HG03442 (cell line): ENCODE data around the gene GOLGB1.
"Not testable (repeated sequence)": the region's sequence is repeated elsewhere in the genome, so short reads cannot be mapped to it uniquely, and the experiment has no call there.

Experiments
- ATAC-seq: cut with Tn5 transposase; IDR thresholded peaks from one replicate; pipeline ENCODE4 v1.9.1; 2021; ENCODE audit warnings: mild to moderate bottlenecking, moderate library complexity; ENCODE audit not compliant: unreplicated experiment

Gene GOLGB1

DNA sequence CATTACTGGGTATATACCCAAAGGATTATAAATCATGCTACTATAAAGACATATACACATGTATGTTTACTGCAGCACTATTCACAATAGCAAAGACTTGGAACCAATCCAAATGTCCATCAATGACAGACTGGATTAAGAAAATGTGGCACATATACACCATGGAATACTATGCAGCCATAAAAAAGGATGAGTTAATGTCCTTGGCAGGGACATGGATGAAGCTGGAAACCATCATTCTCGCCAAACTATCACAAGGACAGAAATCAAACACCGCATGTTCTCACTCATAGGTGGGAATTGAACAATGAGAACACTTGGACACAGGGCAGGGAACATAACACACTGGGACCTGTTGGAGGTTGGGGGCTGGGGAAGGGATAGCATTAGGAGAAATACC lies 6.4 kb downstream of the GOLGB1 start:
- not testable (repeated sequence) for ATAC-seq

DNA sequence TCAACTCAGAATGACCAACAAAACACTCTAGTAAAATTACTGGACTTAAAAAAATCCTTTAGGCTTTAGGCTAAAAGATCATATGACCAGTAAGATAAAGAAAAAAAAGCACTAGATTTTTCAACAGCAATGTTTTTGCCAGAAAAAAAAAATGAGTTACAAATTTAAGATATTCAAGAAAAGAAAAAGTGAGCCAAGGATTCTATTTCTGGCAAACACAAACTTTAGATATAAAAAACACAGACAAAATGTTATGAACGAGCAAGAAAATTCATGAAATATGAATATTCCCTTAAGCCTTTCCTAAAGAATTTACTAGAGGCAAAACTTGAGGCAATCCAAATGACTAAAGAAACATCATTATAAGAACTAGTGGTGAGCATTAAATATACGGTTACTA lies 8.6 kb downstream of the GOLGB1 start:
- no peak for ATAC-seq

DNA sequence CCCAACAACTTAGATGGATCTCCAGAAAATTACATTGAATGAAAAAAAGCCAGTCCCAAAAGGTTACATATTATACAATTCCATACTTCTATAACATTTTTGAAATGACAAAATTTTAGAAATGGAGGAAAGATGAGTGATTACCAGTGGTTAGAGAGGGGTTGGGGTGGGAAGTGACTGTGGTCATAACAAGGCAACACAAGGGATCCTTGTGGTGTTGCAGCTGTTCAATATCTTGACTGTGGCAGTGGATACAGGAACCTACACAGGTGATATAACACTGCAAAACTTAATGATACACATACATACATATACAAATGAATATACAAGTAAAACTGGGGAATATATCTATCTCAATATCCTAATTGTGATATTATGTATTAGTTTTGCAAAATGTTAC lies 9.6 kb downstream of the GOLGB1 start:
- no peak for ATAC-seq

DNA sequence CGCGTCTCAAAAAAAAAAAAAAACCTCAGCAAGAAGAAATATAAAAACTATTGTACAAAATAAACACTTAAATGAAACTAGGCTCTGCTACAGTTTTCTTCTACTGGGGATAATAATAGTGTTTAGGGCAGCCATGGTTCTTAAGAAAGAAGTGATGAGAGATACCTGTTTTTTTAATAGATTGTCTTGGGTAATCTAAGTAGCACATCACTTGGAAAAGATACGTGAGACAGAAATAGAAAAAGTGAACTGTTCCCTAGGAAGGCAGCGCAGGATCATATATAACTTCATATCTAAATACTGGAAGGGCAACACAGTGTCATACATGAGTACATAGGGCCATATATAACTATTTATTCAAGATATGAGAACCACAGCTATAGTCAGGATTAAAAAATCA lies 11.9 kb downstream of the GOLGB1 start:
- no peak for ATAC-seq

DNA sequence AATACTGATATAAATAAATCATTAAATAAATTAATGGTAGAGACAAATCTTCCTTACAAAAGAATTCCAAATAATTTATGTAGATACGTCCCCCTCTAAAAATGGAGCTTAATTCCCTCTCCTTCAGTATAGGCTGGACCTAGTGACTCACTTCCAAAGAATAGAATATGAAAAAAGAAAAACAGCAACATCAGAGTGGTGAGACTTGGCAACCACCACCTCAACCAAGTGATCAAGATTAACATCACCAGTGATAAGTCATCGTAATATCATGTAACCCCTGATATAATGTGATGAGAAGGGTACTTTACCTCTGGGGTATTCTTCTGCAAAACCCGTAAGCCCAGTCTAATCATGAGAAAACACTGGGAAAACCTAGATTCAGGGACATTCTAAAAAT lies 13.4 kb downstream of the GOLGB1 start:
- no peak for ATAC-seq

DNA sequence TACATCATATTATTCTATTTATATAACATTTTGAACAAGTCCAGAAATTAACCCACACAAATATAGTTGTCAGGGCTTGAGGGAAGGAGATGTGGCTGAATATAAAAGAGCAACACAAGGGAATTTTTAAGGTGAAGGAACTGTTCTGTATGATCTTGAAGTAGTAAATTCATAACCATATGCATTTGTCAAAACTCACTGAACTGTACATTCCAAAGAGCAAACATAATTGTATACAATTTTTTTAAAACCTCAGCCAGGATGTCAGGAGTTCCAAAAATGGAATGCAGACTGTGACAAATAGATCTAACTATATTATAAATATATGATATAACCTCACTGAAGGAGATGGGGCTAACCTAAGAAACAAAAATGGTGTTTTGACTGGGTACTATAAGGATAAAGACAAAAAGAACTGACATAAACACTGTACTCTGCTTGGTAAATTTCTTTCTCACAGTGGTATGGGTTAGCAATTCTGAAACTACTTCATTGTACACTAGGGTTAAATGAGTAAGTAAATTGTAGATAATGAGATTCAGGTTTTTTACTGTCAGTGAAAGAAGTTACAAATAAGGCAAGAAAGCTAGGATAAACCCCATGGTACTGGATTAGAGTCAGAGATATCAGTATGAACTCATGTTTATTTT lies 14.4 kb downstream of the GOLGB1 start:
- peak; percentile 98 for ATAC-seq

DNA sequence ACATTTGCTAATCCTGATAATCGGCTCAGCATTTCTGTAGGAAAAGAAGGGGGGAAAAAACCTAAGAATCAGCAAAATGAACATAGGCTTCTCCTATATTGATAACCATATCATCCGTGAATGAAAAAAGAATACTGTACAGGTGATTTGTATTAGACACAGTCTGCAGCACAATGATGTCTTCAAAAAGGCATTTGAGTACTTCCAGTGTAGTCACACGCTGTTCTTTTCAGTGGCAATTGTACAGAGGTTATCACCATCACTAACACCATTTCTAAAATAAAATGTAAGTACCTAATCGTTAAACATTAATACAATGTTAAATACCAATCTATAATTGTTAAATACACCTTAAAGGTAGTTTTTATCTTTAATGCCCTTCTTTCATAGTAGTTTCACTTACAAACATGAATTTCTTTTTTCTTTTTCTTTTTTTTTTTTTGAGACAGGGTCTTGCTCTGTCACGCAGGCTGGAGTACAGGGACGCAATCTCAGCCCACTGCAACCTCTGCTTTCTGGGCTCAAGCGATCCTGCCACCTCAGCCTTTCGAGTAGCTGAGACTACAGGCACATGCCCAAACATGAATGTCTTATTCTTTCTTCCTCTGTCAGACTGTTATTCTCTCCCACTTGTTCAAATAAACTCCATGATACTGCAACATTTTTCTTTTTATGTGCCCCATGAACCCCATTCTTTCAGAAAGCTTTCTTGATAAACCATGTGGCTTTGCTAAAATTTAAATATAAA lies 18.4 kb downstream of the GOLGB1 start:
- ATAC-seq = no peak

DNA sequence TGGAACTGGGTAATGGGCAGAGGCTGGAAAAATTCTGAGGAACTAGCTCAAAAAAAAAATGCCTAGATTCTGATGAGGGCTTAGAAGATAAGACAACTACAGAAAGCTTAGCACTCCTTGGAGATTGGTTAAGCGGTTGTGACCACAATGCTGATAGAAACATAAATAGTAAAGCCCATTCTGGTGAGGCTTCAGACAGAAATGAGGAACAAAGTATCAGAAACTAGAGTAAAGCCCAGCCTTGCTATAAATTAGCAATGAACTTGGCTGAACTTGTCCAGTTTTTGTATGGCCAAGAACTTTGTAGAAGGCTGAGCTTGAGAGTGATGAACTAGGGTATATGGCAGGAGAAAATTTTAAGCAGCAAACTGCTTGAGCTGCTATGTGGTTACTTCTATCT lies 25.4 kb downstream of the GOLGB1 start:
- ATAC-seq = peak; percentile 93

DNA sequence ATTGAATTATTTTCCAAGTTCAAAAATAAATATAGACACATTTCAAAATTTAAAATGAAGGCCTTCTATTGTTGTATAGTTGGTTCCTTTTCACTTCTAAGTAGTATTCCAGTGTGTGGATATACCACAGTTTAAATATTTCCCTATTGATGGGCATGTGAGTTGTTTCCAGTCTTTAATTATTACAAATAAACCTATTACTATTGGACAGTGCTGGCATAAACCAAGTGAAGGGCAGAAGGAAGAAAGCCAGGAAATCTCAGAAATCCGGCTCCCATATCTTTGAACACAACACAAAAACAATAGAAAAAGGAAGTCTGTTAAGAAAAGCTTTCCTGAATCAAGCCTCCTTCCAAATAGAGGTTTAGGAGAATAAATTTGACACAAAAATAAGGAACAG lies 26.1 kb downstream of the GOLGB1 start:
- ATAC-seq = no peak

DNA sequence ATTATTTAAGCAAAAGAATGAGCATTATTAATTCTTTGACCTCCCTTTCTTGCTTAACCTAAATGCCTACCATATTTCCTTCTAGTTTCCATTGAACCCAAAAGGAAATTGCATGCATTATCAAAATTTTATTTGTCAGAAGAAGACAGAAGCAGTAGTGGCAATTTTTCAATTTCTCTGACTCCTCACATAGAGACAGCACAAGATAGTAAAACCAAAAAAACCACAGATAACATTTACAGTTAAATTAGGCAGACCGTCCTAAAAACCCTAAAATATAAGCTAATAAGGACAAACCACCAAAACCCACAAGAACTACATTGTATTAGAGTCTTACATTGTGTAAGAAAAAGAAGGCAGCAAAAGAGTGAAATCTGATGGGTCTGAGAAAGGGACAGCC lies 27.1 kb downstream of the GOLGB1 start:
- no peak for ATAC-seq

DNA sequence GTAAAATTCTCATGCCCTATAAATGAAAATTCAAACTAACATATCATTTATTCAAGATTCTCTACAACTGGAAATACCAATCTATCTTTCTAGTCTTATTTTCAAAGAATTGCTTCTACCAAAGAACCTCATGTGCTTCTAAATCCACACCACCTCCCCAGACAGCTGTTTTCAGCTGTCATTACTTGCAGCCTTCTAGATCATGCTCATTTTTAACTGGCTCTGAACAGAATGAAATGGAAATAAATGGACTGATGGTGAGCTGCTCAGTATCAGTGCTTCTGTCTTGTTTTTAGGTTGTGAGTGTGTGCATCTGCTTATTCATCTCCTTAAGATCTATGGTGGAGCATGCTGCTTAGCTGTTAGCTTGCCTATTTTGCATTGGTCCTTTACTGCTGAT lies 29.4 kb downstream of the GOLGB1 start:
- no peak for ATAC-seq

DNA sequence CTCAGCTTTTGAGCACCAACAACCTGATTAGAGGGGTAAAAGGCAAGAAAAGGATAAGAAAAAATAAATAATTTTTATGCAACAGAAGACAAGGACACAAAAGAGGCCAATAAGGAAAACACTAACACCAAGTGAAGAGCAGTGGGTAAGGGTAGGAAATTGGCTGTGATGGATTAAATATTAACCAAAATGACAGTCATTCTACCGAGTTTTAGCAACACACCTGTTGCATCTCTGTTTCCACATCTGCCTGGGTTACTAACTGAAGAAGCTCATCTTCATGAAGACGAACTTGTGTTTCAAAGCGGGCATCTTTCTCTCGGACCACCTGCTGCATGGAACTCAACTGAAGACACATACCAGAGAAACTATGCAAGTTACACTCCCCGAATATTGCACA lies 30.1 kb downstream of the GOLGB1 start:
- no peak for ATAC-seq

DNA sequence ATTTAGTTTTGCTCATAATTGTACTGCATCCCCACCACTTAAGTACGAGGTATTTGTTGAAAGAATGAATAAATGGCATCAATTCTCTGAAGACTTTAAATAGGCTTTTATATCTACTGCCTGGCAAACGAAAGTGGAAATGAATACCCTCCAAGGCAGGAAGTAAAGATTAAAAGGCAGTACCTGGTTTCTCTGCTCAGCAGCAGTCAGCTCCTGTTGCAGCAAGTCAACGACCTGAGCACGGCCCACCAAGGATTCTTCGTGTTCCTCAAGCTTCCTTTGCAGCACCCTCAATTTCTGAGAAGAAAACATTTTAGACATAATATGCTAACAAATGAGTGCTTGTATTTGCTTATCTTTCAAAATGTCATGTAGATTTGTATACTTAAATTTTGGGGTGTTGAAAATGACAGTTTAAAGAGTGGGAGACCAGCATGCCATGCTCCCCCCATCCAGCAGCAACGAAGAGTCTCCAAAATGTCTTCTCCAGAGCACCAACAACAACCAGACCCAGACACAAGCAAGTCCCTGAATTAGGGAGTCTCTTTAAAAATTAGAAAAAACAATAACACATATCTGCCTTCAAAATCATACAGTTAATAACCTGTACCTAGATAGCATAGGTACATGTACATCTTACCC lies 31.2 kb downstream of the GOLGB1 start:
- ATAC-seq = no peak

DNA sequence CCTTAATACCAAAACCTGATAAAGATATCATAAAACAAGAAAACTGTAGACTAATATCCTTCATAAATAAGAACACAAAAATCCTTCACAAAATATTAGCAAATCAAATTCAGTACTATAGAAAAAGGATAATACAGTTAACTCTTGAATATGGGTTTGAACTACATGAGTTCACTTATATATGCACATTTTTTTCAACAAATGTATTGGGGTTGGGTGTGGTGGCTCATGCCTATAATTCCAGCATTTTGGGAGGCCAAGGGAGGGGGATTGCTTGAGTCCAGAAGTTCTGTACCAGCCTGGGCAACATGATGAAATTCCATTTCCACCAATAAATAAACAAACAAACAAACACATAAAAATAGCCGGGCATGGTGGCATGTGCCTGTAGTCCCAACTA lies 39.2 kb downstream of the GOLGB1 start:
- no peak for ATAC-seq

DNA sequence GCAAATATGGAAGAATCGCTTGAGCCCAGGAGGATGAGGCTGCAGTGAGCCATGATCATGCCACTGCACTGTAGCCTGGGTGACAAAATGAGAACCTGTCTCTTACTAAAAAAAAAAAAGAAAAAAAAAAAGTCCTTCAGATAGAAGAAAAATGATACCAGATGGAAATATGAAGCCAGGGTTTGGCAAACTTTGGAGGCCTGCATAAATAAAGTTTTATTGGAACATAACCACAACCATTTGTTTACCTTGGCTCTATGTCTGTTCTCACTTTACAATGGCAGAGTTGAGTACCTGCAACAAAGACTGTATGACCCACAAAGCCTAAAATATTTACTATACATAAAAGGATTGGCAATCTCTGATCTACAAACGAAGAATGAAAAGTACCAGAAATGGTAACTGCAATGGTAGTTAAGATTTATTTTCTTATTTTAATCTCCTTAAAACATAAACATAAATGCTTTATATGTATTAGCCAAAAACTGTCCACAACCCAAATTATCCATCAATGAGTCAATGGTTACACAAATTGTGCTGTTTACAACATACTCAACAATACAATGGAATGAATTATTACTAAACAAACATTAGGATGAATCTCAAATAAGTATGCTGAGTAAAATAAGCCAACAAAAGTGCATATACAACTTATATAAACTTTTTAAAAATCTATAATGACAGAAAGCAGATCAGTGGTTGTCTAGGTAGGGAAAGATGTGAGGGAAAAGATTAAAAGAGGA lies 41.8 kb downstream of the GOLGB1 start:
- no peak for ATAC-seq

DNA sequence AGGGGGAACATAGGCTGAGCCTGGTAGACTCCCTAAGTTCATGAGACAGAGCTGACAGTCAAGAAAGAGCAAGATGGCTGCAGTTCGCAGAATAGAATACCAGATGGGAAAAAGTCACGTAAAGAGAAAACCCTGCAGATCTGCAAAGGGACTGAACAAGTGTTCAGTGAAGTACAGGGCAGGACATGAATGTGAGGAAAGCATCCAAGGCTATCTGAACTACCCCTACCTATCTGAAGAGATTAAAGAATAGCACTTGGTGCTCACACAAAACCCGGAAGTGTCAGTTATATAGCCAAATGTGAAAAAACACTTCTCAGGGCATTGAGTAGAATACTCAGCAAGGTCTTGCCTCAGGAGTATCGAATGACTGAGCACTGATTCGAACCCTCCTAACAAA lies 44.0 kb downstream of the GOLGB1 start:
- no peak for ATAC-seq

DNA sequence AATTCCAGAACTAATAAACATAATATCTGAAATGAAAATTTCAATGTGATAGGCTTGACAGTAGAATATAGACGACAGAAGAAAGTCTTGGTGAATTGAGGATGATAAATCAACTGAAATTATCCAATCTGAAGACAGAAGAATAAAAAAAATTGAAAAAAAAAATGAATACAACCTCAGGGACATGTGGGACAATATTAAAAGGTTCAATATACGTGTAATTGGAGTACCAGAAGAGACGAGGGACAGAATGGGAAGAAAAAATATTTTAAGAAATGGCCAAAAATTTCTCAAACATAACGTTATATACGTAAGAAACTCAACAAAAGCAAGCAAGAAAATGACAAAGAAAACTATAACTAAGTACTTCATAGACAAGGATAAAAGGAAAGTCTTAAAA lies 45.6 kb downstream of the GOLGB1 start:
- no peak for ATAC-seq

DNA sequence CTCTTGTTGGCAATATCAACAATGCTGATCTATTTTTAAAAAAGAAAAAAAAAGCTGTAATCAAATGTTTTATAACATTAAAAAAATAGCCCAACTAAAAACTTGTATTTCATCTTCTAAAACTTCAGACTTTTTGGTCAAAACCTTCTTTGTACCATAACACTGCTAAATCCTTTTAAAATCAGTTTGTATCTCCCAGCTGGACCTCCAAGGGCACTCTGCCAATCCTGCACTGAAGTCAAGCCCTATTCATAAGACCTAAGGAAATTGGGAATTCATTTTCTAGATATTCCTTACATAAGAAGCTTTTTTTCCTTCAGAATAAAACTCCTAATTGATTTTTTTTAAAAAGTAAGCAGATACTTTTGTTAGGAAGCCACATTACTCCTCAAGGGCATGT lies 50.6 kb downstream of the GOLGB1 start:
- ATAC-seq = no peak

DNA sequence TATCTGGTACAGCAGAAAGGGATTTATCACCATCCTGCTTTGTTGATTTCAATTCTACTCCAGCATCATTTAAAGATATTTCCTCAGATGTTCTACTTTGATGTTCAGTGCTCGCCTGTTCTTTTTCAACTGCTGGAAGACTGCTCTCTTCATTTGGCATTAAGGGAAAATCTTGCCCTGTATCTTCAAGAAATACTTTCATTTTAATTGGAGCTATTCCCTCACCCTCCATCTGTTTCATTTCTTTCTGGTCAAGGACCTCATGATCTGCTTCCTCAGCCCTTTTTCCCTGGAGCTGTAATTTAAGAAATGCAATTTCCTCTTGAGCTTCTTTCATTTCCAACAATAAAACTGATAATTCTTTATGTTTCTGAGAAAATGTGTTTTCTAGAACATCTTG lies 51.1 kb downstream of the GOLGB1 start:
- ATAC-seq = no peak

DNA sequence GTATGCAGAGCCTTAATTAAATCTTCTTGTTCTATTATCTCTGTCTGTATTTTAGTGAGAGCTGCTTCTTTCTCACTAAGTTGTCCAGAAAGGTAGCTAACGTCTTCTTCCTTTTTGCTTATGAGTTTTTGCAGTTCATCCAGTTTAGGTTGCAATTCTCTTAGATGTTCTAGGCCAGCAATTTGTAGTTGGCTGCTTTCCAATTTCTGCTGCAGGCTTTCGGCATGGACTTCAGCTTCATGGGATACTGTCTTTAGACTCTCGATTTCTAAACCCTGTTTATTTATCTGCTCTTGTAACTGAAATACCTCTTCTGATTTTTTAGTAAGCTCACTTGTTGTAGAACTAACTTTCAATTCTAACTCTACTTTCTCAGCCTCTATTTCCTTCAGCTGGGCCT lies 53.4 kb downstream of the GOLGB1 start:
- ATAC-seq = no peak

DNA sequence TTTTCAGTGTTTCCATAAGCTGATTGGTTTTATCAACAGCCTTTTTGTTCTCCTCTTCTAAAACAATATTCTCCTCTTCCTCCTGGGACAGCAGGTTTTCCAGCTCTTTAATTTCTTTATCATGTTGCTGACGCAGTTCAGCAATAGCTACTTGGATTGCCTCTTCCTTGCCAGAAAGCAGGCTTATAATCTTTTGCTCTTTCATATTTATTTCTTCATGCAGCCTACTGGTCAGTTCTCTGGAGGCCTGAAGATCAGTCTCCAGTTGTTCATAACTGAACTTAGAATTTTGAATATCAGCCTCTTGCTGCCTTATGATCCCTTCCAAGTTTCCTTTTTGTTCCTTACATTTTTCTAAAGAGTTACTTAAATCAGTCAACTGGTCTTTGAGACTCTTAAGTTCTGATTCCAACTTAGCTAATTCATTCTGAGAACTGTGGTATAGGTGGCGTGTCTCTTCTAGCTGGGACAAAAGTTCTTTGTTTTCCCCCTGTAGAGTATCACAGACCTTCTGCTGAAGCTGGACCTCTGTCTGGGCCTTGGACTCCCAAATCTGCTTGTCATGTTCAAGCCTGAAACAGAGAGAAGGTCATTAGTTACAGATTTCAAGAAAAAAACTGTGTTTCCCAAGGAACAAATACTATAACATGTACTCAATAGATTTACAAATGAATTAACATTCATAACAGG lies 57.4 kb downstream of the GOLGB1 start:
- no peak for ATAC-seq
